Measurements from ENCODE around the gene ZBED4.

The ZBED4 gene

DNA sequence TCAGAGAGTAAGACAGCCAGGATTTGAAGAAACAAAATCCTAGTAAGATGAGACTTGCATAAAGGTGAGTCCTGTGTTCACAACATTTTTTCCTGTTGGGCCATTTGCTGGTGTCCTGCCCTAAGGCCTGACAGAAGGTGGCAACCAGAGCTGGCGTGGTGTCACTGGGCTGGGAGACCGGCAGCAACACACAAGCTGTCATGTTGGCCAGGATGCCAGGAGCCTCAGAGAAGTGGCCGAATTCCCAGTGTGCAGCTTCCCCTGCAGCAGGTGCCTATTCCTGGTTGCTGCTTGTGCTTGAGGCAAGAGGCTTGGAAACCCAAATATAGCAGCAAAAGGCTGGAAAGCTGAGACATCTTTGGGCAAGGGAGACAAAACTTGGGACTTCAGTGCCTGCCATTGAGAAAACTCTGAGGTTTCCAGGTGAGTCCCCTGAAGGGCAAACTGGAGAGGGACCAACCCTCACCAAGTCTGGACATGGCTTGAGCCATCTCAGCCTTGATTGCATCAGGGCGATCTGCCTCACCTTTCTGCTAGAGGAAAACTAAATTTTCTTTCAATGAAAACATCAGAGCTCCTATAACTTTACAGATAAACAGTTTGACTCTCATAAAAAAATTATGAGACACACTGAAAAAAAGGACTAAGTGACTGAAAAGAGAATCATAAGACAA lies 38.7 kb downstream of the ZBED4 start:
- no peak for TF ChIP-seq CTCF (IDR thresholded peaks at IDR 0.05; ENCODE audit: low read depth, low read length)
- no peak for DNase-seq (ENCODE audit: low read depth, low spot score)
- H3K4me3 ChIP-seq (ENCODE audit: low read depth, low read length), result no peak overlapping the region
- in situ Hi-C loops (cut with HindIII; ENCODE audit: low sequenced_read_pairs), result no loop called here

DNA sequence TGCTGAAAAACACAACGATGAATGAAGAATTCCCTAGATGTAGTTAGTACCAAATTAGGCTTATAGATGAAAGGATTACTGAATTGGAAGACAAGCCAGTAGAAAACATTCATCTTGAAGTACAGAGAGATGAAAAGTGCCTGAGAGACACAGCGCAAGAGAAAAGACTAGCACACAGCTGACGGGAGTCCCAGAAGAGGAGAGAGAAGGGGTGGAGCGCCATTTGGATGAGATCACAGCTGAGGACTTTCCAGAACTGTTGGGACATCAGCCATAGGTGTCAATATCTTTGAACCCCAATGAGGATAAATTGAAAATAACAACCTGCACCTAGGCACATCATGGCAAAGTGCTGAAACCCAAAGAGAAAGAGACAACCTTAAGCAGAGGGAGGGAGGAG lies 39.4 kb downstream of the ZBED4 start:
- DNase-seq (ENCODE audit: low read depth, low spot score), result no peak
- TF ChIP-seq CTCF (IDR thresholded peaks at IDR 0.05; ENCODE audit: low read depth, low read length), result no peak
- in situ Hi-C loops (cut with HindIII; ENCODE audit: low sequenced_read_pairs), result no loop called here
- H3K4me3 ChIP-seq (ENCODE audit: low read depth, low read length), result no peak overlapping the region

DNA sequence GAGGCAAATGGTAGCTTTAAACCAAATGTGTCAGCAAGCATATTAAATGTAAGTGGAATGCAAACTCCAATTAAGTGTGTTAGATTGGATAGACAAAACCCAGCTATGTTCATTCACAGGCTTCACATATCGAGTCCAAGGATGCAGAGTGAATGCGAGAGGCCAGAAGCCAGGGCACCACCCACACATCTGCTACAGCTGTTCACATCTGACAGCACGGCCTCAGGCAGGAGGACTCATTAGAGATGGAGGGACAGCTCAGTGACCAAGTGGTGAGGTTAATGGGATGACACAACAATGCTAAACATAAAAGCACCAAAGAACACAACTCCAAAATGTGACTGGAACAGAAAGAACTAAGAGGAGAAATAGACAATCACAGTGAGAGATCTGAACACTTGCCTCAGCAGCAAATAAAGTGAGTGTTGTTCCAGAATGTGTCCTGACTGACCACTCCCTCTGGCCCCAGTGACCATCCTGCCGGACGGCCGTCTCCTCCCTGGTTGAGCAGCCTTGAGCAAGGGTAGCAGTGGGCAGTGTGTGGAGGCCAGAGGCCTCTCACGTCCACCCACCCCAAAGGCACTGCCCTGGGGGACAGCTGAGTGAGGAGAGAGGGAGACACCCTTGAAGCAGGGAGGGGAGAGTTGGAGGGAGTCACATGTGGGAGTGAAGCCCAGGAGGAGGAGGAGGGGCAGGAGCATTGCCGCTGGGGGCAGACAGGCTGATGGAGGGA lies 40.8 kb downstream of the ZBED4 start:
- DNase-seq (ENCODE audit: low read depth, low spot score), result no peak
- H3K4me3 ChIP-seq (ENCODE audit: low read depth, low read length), result no peak overlapping the region
- in situ Hi-C loops (cut with HindIII; ENCODE audit: low sequenced_read_pairs), result no loop called here
- no peak for TF ChIP-seq CTCF (IDR thresholded peaks at IDR 0.05; ENCODE audit: low read depth, low read length)

DNA sequence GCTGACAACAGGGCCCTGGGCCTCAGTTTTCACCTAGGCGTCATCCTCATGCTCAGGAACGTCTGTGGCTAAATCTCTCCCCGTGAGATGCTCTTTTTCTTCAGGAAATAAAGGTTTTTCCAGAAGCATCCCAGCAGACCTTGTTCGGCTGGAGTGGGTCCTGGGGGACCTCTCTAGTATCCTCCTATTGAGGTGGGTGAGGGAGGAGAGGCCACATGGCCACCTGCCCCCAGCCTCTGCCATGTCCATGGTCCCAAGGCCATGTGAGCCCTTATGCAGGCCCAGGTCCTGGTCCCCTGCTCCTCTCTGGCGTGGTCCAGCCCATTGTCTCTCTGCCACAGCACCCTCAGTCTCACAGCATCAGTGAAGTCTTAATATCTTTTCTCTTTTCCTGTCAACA lies 42.6 kb downstream of the ZBED4 start:
- in situ Hi-C loops (cut with HindIII; ENCODE audit: low sequenced_read_pairs), result no loop called here
- no peak for TF ChIP-seq CTCF (IDR thresholded peaks at IDR 0.05; ENCODE audit: low read depth, low read length)
- DNase-seq (ENCODE audit: low read depth, low spot score), result no peak
- H3K4me3 ChIP-seq (ENCODE audit: low read depth, low read length), result no peak overlapping the region

DNA sequence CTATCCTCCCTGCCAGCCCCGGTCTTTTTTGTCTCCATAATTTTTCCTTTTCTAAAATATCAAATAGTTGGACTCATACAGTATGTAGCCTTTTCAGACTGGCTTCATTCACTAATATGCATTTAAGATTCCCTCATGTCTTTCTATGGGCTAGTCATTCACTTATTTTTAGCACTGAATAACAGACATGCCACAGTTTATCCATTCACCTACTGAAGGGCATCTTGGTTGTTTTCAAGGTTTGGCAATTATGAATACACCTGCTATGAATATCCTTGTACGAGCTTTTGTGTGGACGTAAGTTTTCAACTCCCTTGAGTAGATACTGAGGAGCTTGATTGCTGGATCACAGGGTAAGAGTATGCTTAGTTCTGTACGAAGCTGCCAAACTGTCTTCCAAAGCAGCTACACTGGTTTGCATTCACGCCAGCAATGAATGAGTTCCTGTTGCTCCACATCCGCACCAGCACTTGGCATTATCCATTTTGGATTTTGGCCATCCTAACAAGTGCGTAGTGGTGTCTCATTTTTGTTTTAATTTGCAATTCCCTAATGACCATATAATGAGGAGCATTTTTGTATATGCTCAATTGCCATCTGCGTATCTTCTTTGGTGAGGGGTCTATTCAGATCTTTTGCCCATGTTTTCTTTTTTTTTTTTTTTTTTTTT lies 43.5 kb downstream of the ZBED4 start:
- in situ Hi-C loops (cut with HindIII; ENCODE audit: low sequenced_read_pairs), result no loop called here
- TF ChIP-seq CTCF (IDR thresholded peaks at IDR 0.05; ENCODE audit: low read depth, low read length), result no peak
- DNase-seq (ENCODE audit: low read depth, low spot score), result no peak
- no peak overlapping the region for H3K4me3 ChIP-seq (ENCODE audit: low read depth, low read length)

GRCh38 chr22:49899530-49899929 lies 45.9 kb downstream of the ZBED4 start:
- DNase-seq (ENCODE audit: low read depth, low spot score), result no peak
- in situ Hi-C loops (cut with HindIII; ENCODE audit: low sequenced_read_pairs), result no loop called here
- no peak overlapping the region for H3K4me3 ChIP-seq (ENCODE audit: low read depth, low read length)
- no peak for TF ChIP-seq CTCF (IDR thresholded peaks at IDR 0.05; ENCODE audit: low read depth, low read length)
